ENCODE results near the gene MYO3B.
"Not testable (repeated sequence)": the region's sequence is repeated elsewhere in the genome, so short reads cannot be mapped to it uniquely, and the experiment has no call there.

The MYO3B gene

GRCh38 chr2:170523506-170523905 is 345.6 kb downstream of the MYO3B start:
- no peak for DNase-seq

GRCh38 chr2:170524828-170525565 is 347.1 kb downstream of the MYO3B start:
- no peak for DNase-seq

- DNase-seq = no peak
Measured at GRCh38 chr2:170525566-170525900, 347.6 kb downstream of the MYO3B start.

GRCh38 chr2:170530284-170530745 is 352.4 kb downstream of the MYO3B start:
- peak; percentile 98 for DNase-seq

GRCh38 chr2:170530803-170531564 is 353.0 kb downstream of the MYO3B start:
- DNase-seq = no peak

GRCh38 chr2:170531876-170532275 is 353.9 kb downstream of the MYO3B start:
- DNase-seq = no peak

GRCh38 chr2:170533156-170533555 is 355.2 kb downstream of the MYO3B start:
- no peak for DNase-seq

GRCh38 chr2:170535552-170535951 is 357.6 kb downstream of the MYO3B start:
- DNase-seq = no peak

- DNase-seq = no peak
Measured at GRCh38 chr2:170544817-170545216, 366.9 kb downstream of the MYO3B start.

- no peak for DNase-seq
Measured at GRCh38 chr2:170548304-170548703, 370.4 kb downstream of the MYO3B start.

GRCh38 chr2:170550501-170550900 is 372.6 kb downstream of the MYO3B start:
- DNase-seq = no peak

- not testable (repeated sequence) for DNase-seq
Measured at GRCh38 chr2:170551899-170552298, 374.0 kb downstream of the MYO3B start.

- no peak for DNase-seq
Measured at GRCh38 chr2:170553748-170554147, 375.8 kb downstream of the MYO3B start.

- no peak for DNase-seq
Measured at GRCh38 chr2:170554278-170554955, 376.5 kb downstream of the MYO3B start.

- DNase-seq = no peak
Measured at GRCh38 chr2:170562928-170563327, 385.0 kb downstream of the MYO3B start.

- DNase-seq = no peak
Measured at GRCh38 chr2:170563401-170563800, 385.5 kb downstream of the MYO3B start.

GRCh38 chr2:170566138-170566537 is 388.2 kb downstream of the MYO3B start:
- DNase-seq = no peak

GRCh38 chr2:170567429-170567828 is 389.5 kb downstream of the MYO3B start:
- DNase-seq = no peak

GRCh38 chr2:170568511-170568910 is 390.6 kb downstream of the MYO3B start:
- no peak for DNase-seq

- no peak for DNase-seq
Measured at GRCh38 chr2:170571612-170572011, 393.7 kb downstream of the MYO3B start.

GRCh38 chr2:170573671-170574070 is 395.7 kb downstream of the MYO3B start:
- DNase-seq = no peak

GRCh38 chr2:170576296-170576695 is 398.3 kb downstream of the MYO3B start:
- no peak for DNase-seq

- no peak for DNase-seq
Measured at GRCh38 chr2:170577356-170577755, 399.4 kb downstream of the MYO3B start.

GRCh38 chr2:170578606-170579005 is 400.7 kb downstream of the MYO3B start:
- no peak for DNase-seq

Data from NCI-H1092 treated with DMSO at 0.1 percent for 48 hours (cell line).